HL-60/S4 (cell line): ENCODE results near the gene NECTIN1.

Source experiments
- in situ Hi-C: fragments of 300-500 bp; cut with MboI; formaldehyde crosslinking; loops from 2 replicates; pipeline ENCODE4 v1.14.3; 2022; ENCODE audit warnings: low sequenced_read_pairs

Gene NECTIN1

GRCh38 chr11:119696378-119697222 is 32.4 kb downstream of the NECTIN1 start:
- in situ Hi-C loops = no loop called here

GRCh38 chr11:119694334-119694733 is 34.7 kb downstream of the NECTIN1 start:
- in situ Hi-C loops = no loop called here

GRCh38 chr11:119693253-119693815 is 35.7 kb downstream of the NECTIN1 start:
- in situ Hi-C loops = no loop called here

- in situ Hi-C loops = no loop called here
Observed at GRCh38 chr11:119692540-119692820, 36.5 kb downstream of the NECTIN1 start.

DNA sequence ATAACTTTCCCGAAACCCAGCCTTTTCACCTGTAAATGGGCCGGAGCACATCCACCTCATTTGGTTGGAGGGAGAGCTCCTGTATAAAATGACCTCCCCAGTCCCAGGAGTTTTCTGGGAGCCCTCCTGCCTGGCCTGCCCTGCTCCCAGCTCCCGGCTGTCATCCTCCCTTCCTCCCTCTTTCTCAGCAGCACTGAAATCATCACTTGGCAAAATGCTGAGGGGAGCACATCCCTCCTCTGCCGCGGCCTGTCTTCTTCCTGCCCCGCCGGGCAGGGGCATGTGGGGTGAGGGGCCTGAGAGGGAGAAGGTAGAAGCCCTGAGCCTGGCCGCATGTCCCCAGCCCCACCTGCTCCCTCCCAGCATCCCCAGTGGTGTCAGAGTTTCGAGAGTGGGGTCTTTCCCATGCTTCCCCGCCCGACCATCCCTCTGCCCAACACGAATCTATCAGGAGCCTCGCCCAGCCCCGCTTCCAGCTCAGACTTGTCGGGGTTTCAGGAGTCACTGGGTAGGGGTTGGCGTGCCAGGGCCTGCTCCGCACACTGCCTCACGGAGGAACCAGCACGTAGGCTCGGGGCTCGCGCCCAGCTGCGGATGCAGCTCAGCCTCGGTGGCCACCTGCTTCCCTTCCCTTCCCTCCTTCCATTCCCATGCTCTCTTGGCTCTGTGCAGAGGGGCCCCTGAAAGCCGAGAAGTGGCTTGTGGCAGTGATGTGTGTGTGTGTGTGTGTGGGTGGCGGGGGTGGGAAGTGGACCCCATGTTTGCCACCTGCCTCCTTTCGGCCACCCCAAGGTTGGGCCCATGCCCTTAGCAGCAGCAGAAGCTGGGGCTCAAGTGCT is 37.1 kb downstream of the NECTIN1 start:
- in situ Hi-C loops = no loop called here

GRCh38 chr11:119691020-119691666 is 37.9 kb downstream of the NECTIN1 start:
- in situ Hi-C loops = no loop called here

DNA sequence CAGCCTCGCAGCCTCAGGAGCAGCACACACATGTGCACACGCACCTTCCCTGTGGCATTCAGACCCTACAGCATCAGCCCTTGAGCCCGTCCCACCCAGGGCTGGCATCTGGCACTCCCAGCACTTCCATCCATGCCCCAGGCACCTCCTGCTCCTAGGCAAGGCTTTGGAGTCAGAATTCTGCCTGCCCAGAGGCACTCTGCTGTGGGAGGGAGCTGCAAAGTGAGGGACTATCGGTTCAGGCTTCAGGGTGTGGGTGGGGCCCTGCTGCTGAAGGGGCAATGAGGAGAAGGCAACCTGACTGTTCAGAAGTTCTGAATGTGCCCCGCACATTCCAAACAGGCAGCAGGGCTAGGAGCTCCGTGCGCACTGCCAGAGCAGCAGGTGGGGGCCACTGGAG is 39.7 kb downstream of the NECTIN1 start:
- in situ Hi-C loops = no loop called here

- in situ Hi-C loops = no loop called here
Observed at GRCh38 chr11:119688356-119688755, 40.6 kb downstream of the NECTIN1 start.

DNA sequence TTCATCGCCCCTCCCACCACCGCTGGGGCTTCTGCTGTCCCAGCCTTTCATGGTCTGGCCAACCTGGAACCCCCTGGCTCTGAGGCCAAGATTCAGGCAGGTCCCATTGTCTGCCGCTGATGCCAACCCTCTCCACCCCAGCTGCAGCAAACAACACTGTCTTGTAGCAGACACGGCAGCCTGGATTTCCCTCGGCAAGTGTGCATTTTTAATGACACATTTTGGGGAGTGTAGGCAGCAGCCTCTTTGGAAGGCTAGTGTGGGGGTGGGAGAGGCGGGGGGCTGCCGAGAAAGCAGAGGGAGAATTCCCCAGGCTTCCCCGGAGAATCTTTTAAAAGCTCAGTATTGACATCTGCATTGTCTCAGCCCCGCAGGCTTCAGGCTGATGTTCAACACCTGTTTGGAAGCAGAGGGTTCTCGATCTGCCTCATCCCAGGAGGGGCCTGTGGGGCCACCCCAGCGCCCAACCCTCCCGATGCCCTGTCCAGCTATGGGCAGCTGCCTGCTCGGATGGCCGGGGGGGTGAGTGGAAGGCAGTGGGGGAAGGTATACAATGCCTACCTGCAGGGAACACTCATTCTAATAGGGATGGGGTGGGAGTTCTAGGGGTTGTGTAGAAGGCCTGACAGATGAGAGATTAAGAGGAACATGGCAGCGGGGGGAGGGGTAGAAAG is 41.5 kb downstream of the NECTIN1 start:
- in situ Hi-C loops = no loop called here

DNA sequence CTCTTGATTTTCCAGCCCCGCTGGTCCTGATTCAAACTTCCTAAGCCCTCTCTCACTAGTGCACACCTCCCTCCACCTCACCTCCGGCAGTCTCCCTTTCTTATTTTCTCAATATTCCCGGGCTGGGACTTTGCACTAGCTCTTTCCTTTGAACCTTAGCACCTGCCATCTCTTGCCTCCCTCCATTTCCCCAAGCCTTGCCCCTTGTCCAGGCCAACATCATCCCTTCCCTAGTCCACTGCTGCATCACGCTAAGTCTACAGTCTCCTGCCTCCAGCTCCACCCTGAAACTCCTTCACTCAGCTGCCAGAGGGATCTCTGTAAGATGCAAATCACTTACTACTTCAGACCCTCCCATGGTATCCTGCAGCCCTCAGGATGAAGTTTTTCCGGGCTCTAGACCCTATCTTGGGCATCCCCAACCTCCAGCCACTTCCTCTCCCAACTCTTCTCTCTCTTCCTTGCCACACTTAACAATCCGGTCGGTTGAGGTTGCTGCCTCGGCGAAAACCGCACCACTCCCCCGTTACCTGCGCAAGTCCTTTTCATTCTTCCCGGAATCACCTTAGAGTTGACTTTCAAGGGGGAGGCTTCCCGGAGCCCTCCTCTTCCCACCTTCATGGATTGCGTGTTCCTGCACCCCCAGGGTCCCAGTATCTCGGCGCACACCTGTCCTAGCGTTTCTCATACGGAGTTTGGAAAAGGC is 42.7 kb downstream of the NECTIN1 start:
- in situ Hi-C loops = no loop called here

- in situ Hi-C loops = no loop called here
Observed at GRCh38 chr11:119685111-119685746, 43.8 kb downstream of the NECTIN1 start.

DNA sequence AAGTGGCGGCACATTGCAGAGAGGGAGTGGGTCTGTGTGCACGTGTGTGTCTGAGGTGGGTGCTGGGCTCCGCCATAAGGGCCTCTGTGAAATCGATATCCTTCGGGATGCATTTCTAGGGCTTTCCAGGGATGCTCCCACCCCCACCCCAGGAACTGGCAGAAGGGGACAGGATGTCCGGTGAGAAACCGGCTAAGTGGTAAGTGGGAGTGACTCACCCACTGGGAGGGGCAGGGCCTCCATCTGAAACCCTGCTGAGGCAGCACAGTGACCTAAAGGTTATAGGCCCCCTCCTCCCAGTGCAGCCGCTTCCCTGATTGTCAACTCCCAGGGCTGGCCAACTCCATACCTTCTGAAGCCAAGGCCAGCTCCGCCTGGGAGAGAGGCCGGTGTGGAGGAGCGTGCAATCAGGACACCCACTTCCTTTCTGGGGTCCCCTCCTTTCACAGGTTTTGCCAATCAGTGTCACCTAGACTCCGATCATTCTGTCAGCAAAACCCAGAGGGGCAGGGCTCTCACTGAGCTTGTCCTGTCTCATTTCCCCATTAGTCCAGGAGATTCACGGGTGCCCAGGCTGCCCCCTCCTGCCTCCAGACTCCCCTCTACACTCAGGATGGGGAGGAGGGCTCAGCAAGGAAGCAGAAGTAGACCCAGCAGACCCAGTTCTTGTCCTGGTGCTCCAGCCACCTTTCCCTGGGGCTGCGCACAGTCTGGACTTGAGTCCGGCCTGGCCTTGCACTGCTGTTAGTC is 44.5 kb downstream of the NECTIN1 start:
- in situ Hi-C loops = no loop called here

GRCh38 chr11:119683783-119684182 is 45.2 kb downstream of the NECTIN1 start:
- in situ Hi-C loops = no loop called here

GRCh38 chr11:119681361-119681910 is 47.6 kb downstream of the NECTIN1 start:
- in situ Hi-C loops = no loop called here

DNA sequence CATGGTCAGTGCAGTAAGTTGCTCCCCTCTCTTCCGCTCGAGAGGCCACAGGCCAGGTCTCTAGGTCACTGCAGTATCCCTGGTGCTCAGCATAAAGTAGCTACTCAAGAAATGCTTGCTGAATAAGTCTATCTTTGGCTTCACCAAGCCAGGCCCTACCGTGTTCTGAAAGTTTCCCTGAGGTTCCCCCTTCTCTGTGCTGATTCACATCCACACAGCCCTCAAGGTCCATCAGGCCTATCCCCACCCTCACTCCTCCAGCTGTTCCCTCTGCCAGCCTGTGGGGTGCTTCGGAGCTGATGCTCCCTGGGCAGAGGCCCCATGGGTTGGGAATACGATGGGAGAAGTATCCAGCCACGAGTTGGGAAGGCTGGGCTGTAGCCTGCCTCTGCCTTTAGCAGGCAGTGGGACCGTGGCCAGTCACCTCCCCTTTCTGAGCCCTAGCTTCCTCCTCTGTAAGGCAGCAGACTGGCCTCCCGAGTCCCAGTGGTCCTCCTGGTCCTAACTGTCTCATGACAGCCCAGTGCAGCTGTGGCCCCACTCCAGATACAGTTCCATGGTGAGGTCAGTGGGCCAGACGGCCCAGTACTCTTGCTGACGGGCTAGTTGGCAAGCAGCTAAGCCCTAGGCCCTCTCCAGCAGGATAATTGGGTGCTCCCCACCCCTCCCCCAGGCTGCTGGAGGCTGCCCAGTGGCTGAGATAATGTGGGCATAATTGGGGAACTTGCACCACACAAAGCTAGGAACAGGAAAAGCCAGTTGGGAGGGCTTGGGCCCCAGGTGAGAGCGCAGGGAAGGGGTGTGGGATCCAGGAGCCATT is 48.2 kb downstream of the NECTIN1 start:
- in situ Hi-C loops = no loop called here

DNA sequence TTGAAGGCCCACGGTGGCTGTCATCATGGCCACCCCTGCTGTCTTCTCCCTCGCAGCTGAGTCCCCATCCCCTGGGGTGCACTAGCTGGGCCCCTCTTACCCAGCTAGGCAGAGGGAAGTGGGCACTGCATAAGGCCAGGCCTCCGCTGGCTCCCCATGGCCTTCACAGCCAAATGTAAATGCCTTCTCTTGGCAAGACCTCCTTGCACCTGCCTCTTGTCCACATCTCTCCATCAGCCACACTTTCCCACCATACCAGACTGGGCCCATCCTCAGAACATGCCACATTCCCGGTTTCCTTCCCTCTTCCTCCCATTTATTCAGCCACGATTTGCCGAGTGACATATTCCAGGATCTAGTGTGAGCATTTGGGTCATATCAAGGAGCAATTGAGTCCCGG is 49.7 kb downstream of the NECTIN1 start:
- in situ Hi-C loops = no loop called here

- in situ Hi-C loops = no loop called here
Observed at GRCh38 chr11:119678351-119678750, 50.6 kb downstream of the NECTIN1 start.

DNA sequence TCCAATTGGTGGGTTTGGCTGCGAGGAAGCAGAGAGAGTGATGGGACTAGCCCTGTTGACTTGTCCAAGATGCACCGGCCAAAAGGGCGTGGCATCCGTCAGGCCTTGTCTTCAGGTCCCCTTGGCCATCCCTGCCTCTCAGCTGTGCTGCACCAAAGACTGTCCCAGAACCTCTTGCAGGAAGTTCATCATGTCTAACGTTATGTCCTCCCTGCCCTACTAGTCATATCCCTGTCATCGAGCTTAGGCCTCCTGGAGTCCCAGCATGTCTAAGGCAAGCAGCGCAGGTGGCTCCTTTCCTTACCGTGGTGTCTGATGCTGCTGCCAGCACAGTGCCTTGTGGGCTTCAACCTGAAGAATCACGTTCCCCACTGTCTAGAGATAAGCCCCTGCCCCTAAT is 51.2 kb downstream of the NECTIN1 start:
- in situ Hi-C loops = no loop called here
